OCI-LY1 (cell line): ENCODE measurements around the gene AGPAT3.

Experiments used
- H2AFZ ChIP-seq: fragments of 200-600 bp; sonication (generic), shearing (Covaris generic); 2 replicates; pipeline ENCODE4 v1.6.0; 2014; ENCODE audit warnings: antibody characterized with exemption, mild to moderate bottlenecking, low read length
- H3F3A ChIP-seq: fragments of 200-600 bp; sonication (generic), shearing (Covaris generic); 2 replicates; pipeline ENCODE4 v1.6.0; 2014; ENCODE audit warnings: mild to moderate bottlenecking, antibody characterized with exemption, low read length, moderate library complexity; ENCODE audit not compliant: insufficient read depth
- H3K27ac ChIP-seq: fragments of 200-600 bp; sonication (generic); 2 replicates; pipeline ENCODE4 v1.5.1; 2014; ENCODE audit warnings: low read length, mixed run types, mild to moderate bottlenecking, low read depth; ENCODE audit not compliant: poor library complexity, severe bottlenecking
- H3K27me3 ChIP-seq: fragments of 200-600 bp; sonication (generic); 2 replicates; pipeline ENCODE4 v1.6.0; 2014; ENCODE audit warnings: antibody characterized with exemption, mild to moderate bottlenecking, low read length, moderate library complexity; ENCODE audit not compliant: insufficient read depth
- H3K36me3 ChIP-seq: fragments of 200-600 bp; sonication (generic); 2 replicates; pipeline ENCODE4 v1.6.1; 2014; ENCODE audit warnings: mild to moderate bottlenecking, antibody characterized with exemption, low read length, moderate library complexity, mixed read lengths; ENCODE audit not compliant: insufficient read depth
- H3K4me1 ChIP-seq: fragments of 200-600 bp; sonication (generic); 2 replicates; pipeline ENCODE4 v1.5.1; 2014; ENCODE audit warnings: mild to moderate bottlenecking, low read length, moderate library complexity; ENCODE audit not compliant: insufficient read depth, severe bottlenecking
- H3K4me2 ChIP-seq: fragments of 200-600 bp; sonication (generic), shearing (Covaris generic); 2 replicates; pipeline ENCODE4 v1.6.1; 2014; ENCODE audit warnings: low read length
- H3K4me3 ChIP-seq: fragments of 200-600 bp; sonication (generic); 2 replicates; pipeline ENCODE4 v1.5.1; 2014; ENCODE audit warnings: low read length, low read depth, mild to moderate bottlenecking, mixed read lengths; ENCODE audit not compliant: poor library complexity, severe bottlenecking
- H3K79me2 ChIP-seq: fragments of 200-600 bp; shearing (Covaris generic); 2 replicates; pipeline ENCODE4 v1.6.1; 2016; ENCODE audit warnings: mixed run types, low read length, mixed read lengths; ENCODE audit not compliant: insufficient read depth
- H3K9ac ChIP-seq: fragments of 200-600 bp; sonication (generic), shearing (Covaris generic); 2 replicates; pipeline ENCODE4 v1.6.1; 2014; ENCODE audit warnings: mild to moderate bottlenecking, low read length, mixed read lengths
- H3K9me2 ChIP-seq: fragments of 200-600 bp; sonication (generic), shearing (Covaris generic); 2 replicates; pipeline ENCODE4 v1.6.1; 2014; ENCODE audit warnings: low read depth, mild to moderate bottlenecking, low read length, mixed read lengths
- H3K9me3 ChIP-seq: fragments of 200-600 bp; shearing (Covaris generic); 2 replicates; pipeline ENCODE4 v1.6.1; 2014; ENCODE audit warnings: low read length, mixed read lengths
- H4K20me1 ChIP-seq: fragments of 200-600 bp; sonication (generic), shearing (Covaris generic); 2 replicates; pipeline ENCODE4 v1.6.0; 2016; ENCODE audit warnings: mild to moderate bottlenecking, low read length; ENCODE audit not compliant: insufficient read depth
- EZH2 ChIP-seq: fragments of 200-600 bp; sonication (generic), shearing (Covaris generic); IDR thresholded peaks from 2 replicates; pipeline ENCODE4 v1.8.0; 2017; ENCODE audit warnings: borderline replicate concordance, mixed run types, mild to moderate bottlenecking, antibody characterized with exemption, low read length, moderate library complexity, mixed read lengths
- TF ChIP-seq, protein P1 (sequence below): fragments of 200-600 bp; sonication (generic), shearing (Covaris generic); IDR thresholded peaks from 2 replicates; pipeline ENCODE4 v1.5.1; 2017; ENCODE audit warnings: mild to moderate bottlenecking, antibody characterized with exemption, low read length, moderate library complexity, mixed read lengths

AGPAT3 gene

DNA sequence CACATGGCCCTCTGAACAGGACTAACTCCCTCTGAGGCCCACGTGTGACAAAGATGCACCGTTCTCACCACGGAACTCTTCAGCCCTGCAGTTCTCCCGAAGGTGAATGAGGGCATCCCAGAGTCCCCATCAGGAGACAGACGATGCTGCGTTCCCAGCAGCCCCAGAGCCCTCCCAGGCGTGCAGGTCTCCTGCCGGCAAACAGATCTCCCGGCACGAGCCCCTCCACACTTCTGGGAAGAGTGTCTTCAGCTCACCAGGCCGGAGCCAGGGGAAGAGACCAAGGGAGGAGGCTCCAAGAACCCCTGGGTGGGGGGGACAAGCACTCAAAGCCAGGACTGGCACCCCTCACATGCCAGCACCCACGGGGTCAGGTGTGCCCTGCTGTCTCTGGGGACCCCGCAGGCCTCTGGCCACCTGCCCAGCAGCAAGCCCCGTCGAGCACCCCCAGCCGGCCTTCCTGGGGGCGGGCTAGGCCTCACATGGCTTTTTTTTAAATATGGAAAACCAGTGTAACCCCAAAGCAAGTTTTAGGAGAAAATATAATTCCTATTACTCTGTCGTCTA lies 102.0 kb downstream of the AGPAT3 start:
- Histone ChIP-seq H2AFZ (no peak overlapping the region), H3K9me3 (no peaks in the 10 kb centered on the region), H3K4me3 (no peak overlapping the region), H3K27ac (no peak overlapping the region), H3K4me1 (no peaks in the 10 kb centered on the region), H3K36me3 (peaks cover 18% of the 10 kb centered on the region; the same call in 1 of the 2 replicates), H3F3A (no peaks in the 10 kb centered on the region), H3K79me2 (no peaks in the 10 kb centered on the region), H3K9ac (no peak overlapping the region), H3K4me2 (no peak overlapping the region), H3K27me3 (no peaks in the 10 kb centered on the region), H4K20me1 (no peaks in the 10 kb centered on the region), H3K9me2 (no peaks in the 10 kb centered on the region)
- TF ChIP-seq EZH2: no peak
- TF ChIP-seq, protein P1, sequence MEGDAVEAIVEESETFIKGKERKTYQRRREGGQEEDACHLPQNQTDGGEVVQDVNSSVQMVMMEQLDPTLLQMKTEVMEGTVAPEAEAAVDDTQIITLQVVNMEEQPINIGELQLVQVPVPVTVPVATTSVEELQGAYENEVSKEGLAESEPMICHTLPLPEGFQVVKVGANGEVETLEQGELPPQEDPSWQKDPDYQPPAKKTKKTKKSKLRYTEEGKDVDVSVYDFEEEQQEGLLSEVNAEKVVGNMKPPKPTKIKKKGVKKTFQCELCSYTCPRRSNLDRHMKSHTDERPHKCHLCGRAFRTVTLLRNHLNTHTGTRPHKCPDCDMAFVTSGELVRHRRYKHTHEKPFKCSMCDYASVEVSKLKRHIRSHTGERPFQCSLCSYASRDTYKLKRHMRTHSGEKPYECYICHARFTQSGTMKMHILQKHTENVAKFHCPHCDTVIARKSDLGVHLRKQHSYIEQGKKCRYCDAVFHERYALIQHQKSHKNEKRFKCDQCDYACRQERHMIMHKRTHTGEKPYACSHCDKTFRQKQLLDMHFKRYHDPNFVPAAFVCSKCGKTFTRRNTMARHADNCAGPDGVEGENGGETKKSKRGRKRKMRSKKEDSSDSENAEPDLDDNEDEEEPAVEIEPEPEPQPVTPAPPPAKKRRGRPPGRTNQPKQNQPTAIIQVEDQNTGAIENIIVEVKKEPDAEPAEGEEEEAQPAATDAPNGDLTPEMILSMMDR: no peak

DNA sequence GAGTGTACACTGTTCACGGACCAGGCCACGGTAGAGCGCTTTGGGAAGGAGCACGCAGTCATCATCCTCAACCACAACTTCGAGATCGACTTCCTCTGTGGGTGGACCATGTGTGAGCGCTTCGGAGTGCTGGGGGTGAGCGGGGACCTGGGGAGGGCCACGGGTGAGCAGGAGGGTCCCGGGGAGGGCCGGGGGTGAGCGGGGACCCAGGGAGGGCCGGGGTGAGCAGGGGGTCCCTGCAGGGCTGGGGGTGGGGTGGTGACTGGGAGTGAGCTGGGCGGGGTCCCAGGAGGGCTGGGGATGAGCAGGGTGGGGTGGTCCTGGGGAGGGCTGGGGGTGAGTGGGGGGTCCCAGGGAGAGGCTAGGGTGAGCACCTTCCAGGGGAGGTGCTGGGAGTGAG lies 103.0 kb downstream of the AGPAT3 start:
- no peak overlapping the region for H3K4me3 ChIP-seq
- H2AFZ ChIP-seq: no peak overlapping the region
- H3K27ac ChIP-seq: no peak overlapping the region
- H3K9me3 ChIP-seq: no peaks in the 10 kb centered on the region
- H3K27me3 ChIP-seq: no peaks in the 10 kb centered on the region
- H3K79me2 ChIP-seq: no peaks in the 10 kb centered on the region
- H3K4me2 ChIP-seq: no peak overlapping the region
- H3K4me1 ChIP-seq: no peaks in the 10 kb centered on the region
- no peaks in the 10 kb centered on the region for H4K20me1 ChIP-seq
- H3K36me3 ChIP-seq: peaks cover 18% of the 10 kb centered on the region; the same call in 1 of the 2 replicates
- TF ChIP-seq, protein P1: no peak
- no peak for TF ChIP-seq EZH2
- no peak overlapping the region for H3K9ac ChIP-seq
- no peaks in the 10 kb centered on the region for H3F3A ChIP-seq
- H3K9me2 ChIP-seq: no peaks in the 10 kb centered on the region

DNA sequence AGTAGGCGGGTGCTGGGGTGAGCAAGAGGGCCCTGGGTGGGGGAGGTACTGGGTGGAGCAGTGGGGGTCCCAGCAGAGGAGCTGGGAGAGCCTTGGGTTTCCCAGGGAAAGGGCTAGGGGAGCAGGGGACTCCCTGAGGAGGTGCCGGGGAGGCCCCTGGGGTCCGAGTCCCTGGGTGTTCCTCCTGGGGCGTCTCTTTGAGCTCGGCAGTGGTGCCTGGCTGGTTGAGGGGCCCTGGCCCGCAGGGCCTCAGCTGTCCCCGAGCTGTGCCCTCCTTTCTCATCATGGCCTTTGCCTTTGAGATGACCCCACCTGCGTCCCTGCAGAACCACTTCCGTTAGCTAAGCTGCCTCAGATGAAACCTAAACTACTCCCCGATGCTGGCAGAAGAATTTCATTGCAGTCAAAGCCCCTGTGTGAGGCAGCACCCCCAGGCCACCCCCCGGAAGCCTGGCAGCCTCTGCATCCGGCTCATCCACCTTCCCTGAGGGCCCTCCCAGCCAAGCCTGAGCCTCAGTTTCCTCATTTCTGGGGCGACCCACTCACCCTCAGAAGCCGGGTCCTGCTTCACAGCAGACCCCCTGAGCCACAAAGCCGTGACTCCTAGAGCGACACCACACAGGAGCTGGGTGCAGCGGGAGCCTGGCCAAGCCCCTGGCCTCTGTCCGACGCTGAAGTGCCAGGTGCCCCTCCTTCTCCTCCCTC lies 103.5 kb downstream of the AGPAT3 start:
- H3K36me3 ChIP-seq: peaks cover 18% of the 10 kb centered on the region; the same call in 1 of the 2 replicates
- no peak overlapping the region for H2AFZ ChIP-seq
- no peaks in the 10 kb centered on the region for H3K79me2 ChIP-seq
- H3K9ac ChIP-seq: no peak overlapping the region
- no peak overlapping the region for H3K27ac ChIP-seq
- H3F3A ChIP-seq: no peaks in the 10 kb centered on the region
- no peaks in the 10 kb centered on the region for H3K4me1 ChIP-seq
- no peaks in the 10 kb centered on the region for H3K27me3 ChIP-seq
- no peak overlapping the region for H3K4me3 ChIP-seq
- no peaks in the 10 kb centered on the region for H3K9me3 ChIP-seq
- no peaks in the 10 kb centered on the region for H3K9me2 ChIP-seq
- TF ChIP-seq, protein P1: no peak
- TF ChIP-seq EZH2: no peak
- no peak overlapping the region for H3K4me2 ChIP-seq
- no peaks in the 10 kb centered on the region for H4K20me1 ChIP-seq
